GM19455 (cell line): ENCODE data around the gene FAM151A.

Experiments
- ATAC-seq: cut with Tn5 transposase; IDR thresholded peaks from one replicate; pipeline ENCODE4 v1.9.1; 2021; ENCODE audit not compliant: unreplicated experiment

Gene FAM151A

DNA sequence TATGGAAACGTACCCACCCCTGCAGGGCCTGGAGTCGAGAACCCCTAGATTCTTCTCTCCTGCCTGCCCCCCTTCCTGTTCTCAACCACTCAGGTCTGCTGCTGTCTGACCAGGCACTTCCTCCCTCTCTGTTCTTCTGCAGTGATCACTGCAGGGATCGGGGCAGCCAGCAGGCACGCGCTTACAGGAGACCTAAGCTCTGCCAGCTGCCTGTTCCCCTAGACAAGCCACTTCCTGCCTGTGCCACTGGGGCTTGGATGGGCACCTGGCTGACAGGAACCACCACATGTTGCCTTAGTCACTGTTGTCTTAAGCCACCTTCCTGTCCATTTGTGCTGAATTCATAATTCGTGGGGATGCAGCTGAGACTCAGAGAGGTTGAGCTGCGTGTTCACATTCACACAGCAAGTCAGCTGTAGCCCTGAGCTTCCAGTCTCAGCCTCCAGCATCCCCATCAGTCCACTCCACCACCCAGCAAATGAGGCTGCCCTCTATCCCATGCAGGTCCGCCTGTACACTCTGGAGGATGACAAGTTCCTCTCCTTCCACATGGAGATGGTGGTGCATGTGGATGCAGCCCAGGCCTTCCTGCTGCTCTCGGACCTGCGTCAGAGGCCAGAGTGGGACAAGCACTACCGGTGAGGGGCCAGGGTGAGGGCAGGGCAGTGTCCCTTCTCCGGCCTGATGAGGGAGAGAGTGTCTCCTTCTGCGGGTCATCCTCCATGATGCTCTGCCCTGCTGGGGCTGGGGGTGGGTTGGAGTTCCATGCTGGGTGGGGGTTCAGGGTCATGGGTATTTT lies 18.6 kb downstream of the FAM151A start:
- ATAC-seq: no peak

DNA sequence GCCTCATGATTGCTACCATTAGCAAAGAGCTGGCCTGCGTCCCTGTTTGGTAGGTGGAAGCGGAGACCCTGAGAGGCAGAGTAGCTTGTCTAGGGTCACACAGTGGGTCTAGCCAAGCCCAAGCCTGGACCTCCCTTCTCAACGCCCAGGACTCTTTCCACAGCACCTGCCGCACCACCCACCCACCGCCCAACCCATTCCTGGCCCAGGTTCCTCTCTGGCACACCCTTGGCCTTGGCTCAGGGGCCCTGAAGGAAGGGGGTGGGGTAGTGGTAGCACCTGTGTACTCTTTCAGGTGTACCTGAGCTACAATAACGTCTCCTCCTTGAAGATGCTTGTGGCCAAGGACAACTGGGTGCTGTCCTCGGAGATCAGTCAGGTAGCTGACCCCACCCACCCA lies 19.3 kb downstream of the FAM151A start:
- no peak for ATAC-seq

- ATAC-seq: no peak
Measured at GRCh38 chr1:54603241-54603640, 20.1 kb downstream of the FAM151A start.

GRCh38 chr1:54602554-54602953 lies 20.8 kb downstream of the FAM151A start:
- no peak for ATAC-seq

GRCh38 chr1:54601730-54602129 lies 21.6 kb downstream of the FAM151A start:
- ATAC-seq: no peak

GRCh38 chr1:54600947-54601721 lies 22.2 kb downstream of the FAM151A start:
- ATAC-seq: no peak

GRCh38 chr1:54599211-54599823 lies 24.0 kb downstream of the FAM151A start:
- no peak for ATAC-seq

- no peak for ATAC-seq
Measured at GRCh38 chr1:54597455-54598030, 25.8 kb downstream of the FAM151A start.

- no peak for ATAC-seq
Measured at GRCh38 chr1:54596756-54597155, 26.6 kb downstream of the FAM151A start.

DNA sequence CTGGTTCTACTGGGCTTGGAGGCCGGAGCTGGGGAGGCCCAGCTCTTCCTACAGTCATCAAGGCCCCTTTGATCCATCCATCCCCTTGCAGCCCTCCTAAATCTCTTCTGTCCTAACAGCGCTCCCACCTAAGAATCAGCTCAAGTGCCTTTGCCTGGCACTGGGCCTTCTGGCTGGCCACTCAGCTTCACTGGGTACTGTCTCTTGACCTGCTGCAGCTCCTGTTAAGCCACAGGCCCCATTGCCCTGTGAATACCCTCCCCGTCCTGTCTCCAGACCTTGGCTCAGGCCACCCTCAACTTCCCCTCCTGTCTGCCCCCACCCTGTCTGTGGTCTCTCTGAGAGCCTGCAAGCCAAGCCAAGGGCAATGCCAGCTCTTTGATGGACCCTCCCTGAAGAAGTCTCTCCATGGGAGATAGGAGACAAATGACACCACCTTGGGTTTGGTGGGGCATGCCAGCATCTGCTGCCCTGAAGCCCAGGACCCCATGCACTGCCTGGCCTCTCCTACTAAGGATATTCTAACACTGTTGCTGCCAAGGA lies 27.3 kb downstream of the FAM151A start:
- no peak for ATAC-seq

- ATAC-seq: no peak
Measured at GRCh38 chr1:54594463-54594862, 28.9 kb downstream of the FAM151A start.

GRCh38 chr1:54593571-54594160 lies 29.7 kb downstream of the FAM151A start:
- no peak for ATAC-seq

- no peak for ATAC-seq
Measured at GRCh38 chr1:54591127-54591756, 32.1 kb downstream of the FAM151A start.

- no peak for ATAC-seq
Measured at GRCh38 chr1:54588377-54588776, 34.9 kb downstream of the FAM151A start.

DNA sequence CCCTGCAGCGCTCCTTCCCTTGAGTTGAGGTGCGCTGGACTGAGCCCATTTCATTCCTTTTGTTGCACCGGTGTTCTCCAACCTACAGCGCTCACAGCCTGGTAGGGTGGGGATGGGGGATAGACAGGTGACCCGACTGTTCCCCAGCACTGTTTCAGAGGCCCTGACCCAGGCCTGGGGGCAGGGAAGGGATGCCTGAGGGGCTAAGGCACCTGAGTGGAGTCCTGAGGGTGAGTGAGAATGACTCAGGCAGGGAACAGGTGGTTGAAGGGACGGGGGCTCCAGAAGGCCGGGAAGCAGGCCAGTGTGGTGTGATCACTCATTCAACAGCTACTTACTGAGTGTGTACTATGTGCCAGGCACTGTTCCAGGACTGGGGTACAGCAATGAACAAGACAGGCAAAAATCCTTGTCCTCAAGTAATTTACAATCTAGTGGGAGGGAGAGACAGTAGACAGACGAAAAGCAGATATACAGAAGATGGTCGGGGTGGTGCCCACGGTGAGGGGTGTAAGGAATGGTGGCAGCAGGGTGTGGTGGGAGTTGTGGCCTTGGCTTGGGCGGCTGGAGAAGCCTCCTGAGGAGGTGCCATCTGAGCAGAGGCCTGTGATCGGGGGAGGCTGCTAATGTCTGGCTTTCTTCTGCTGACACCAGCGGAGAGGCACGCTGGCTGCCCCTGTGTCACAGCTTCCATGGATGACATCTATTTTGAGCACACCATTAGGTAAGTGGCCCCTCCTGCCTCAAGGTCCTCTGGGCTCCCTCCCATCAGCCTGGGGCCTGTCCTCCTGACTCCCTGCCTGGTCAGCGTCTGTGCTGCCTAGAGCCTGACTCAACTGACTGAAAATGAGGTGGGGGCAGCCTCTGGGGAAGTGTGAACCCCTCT lies 37.9 kb downstream of the FAM151A start:
- ATAC-seq: no peak

- ATAC-seq: no peak
Measured at GRCh38 chr1:54584575-54584974, 38.8 kb downstream of the FAM151A start.

GRCh38 chr1:54583871-54584270 lies 39.5 kb downstream of the FAM151A start:
- ATAC-seq: no peak

GRCh38 chr1:54583307-54583686 lies 40.0 kb downstream of the FAM151A start:
- no peak for ATAC-seq

- ATAC-seq: no peak
Measured at GRCh38 chr1:54582566-54583306, 40.6 kb downstream of the FAM151A start.
